SK-N-SH (cell line): ENCODE data around the gene SLC16A8. TPM values are rescaled to one million over a fixed set of nuclear protein-coding genes. Genes with fewer than 3 reads are reported as not detected.

Source experiments
- CTCF ChIA-PET: fragments of 300-600, 350-600 bp; formaldehyde crosslinking; extraction: SDS; loops from one replicate; lab custom pipeline; 2021; lab: Yijun Ruan, JAX
- POLR2A ChIA-PET: fragments of 350-600 bp; sonication (Branson Sonifier 250); formaldehyde crosslinking; extraction: SDS; loops from one replicate; lab custom pipeline; 2020; ENCODE audit warnings: antibody characterized with exemption, inconsistent platforms; lab: Yijun Ruan, JAX
- DNase-seq: peaks from one replicate; pipeline ENCODE4 v3.0.0; 2012
- H2AFZ ChIP-seq: fragments of 200-600 bp; sonication (generic); 2 replicates; pipeline ENCODE4 v1.8.1; 2016; ENCODE audit warnings: antibody characterized with exemption, mild to moderate bottlenecking, low read depth
- H3F3A ChIP-seq: fragments of 200-600 bp; sonication (generic); replicated peaks from 2 replicates; pipeline ENCODE3; 2016; ENCODE audit warnings: antibody characterized with exemption, mild to moderate bottlenecking; ENCODE audit not compliant: insufficient read depth
- H3K27ac ChIP-seq, 2 experiments: fragments of 200-500 bp in 1 of 2; fragments of 200-600 bp in 1 of 2; sonication (Bioruptor generic) in 1 of 2; sonication (generic), shearing (Covaris generic) in 1 of 2; 2 replicates each; pipeline versions ENCODE4 v1.5.1 to v1.6.1; 2014 to 2016; ENCODE audit warnings: low read depth in 2 of 2, inconsistent platforms in 1 of 2, low read length in 1 of 2, mild to moderate bottlenecking in 1 of 2, mixed read lengths in 1 of 2
- H3K27me3 ChIP-seq: fragments of 200-600 bp; sonication (generic), shearing (Covaris generic); 2 replicates; pipeline ENCODE4 v1.6.1; 2016; ENCODE audit warnings: mixed run types; ENCODE audit not compliant: insufficient read depth
- H3K36me3 ChIP-seq, 2 experiments: fragments of 200-500 bp in 1 of 2; fragments of 200-600 bp in 1 of 2; sonication (Bioruptor generic) in 1 of 2; sonication (generic) in 1 of 2; replicated peaks in 1 of 2; 2 replicates each; pipeline versions ENCODE3 to v1.5.1; 2014 to 2016; ENCODE audit warnings: low read length in 1 of 2, mild to moderate bottlenecking in 1 of 2; ENCODE audit not compliant: insufficient read depth in 2 of 2, control insufficient read depth in 1 of 2
- H3K4me1 ChIP-seq, 2 experiments: fragments of 200-500 bp in 1 of 2; fragments of 200-600 bp in 1 of 2; sonication (Bioruptor generic) in 1 of 2; sonication (generic), shearing (Covaris generic) in 1 of 2; 2 replicates each; pipeline versions ENCODE4 v1.5.1 to v1.6.1; 2014 to 2016; ENCODE audit warnings: low read depth in 1 of 2, low read length in 1 of 2, mixed run types in 1 of 2; ENCODE audit not compliant: insufficient read depth in 2 of 2, control insufficient read depth in 1 of 2
- H3K4me2 ChIP-seq: fragments of 200-600 bp; sonication (generic), shearing (Covaris generic); 2 replicates; pipeline ENCODE4 v1.6.1; 2017; ENCODE audit warnings: mixed run types
- H3K4me3 ChIP-seq, 2 experiments: fragments of 200-500 bp in 1 of 2; fragments of 200-600 bp in 1 of 2; sonication (Bioruptor generic) in 1 of 2; sonication (generic), shearing (Covaris generic) in 1 of 2; 2 replicates each; pipeline versions ENCODE4 v1.5.1 to v1.8.1; 2014 to 2016; ENCODE audit warnings: low read depth in 2 of 2, inconsistent platforms in 1 of 2, low read length in 1 of 2, mild to moderate bottlenecking in 1 of 2, mixed read lengths in 1 of 2, moderate library complexity in 1 of 2
- H3K79me2 ChIP-seq: fragments of 200-600 bp; sonication (generic); 2 replicates; pipeline ENCODE4 v1.8.1; 2017; ENCODE audit warnings: mild to moderate bottlenecking; ENCODE audit not compliant: insufficient read depth
- H3K9ac ChIP-seq: fragments of 200-600 bp; sonication (generic); 2 replicates; pipeline ENCODE4 v1.6.1; 2017; ENCODE audit warnings: mixed run types
- H3K9me2 ChIP-seq: fragments of 200-600 bp; sonication (generic); 2 replicates; pipeline ENCODE4 v1.6.1; 2017; ENCODE audit warnings: mixed run types
- H3K9me3 ChIP-seq: fragments of 200-600 bp; sonication (generic); 2 replicates; pipeline ENCODE4 v1.6.1; 2017; ENCODE audit warnings: mixed run types, mild to moderate bottlenecking, moderate library complexity
- H4K20me1 ChIP-seq: fragments of 200-600 bp; sonication (generic); 2 replicates; pipeline ENCODE4 v1.6.1; 2017; ENCODE audit warnings: mild to moderate bottlenecking, mixed run types; ENCODE audit not compliant: insufficient read depth
- ELF1 ChIP-seq: IDR thresholded peaks from 2 replicates; pipeline ENCODE4 v1.4.0; 2012
- FOXJ3 ChIP-seq: sonication (generic); formaldehyde crosslinking; IDR thresholded peaks from 2 replicates; pipeline ENCODE4 v1.5.1; 2020; ENCODE audit warnings: mild to moderate bottlenecking, missing genetic modification reagents
- GABPA ChIP-seq: IDR thresholded peaks from 2 replicates; pipeline ENCODE4 v1.4.0; 2012; ENCODE audit warnings: low read depth, mild to moderate bottlenecking
- GATA2 ChIP-seq: sonication (generic); formaldehyde crosslinking; IDR thresholded peaks from 2 replicates; pipeline ENCODE4 v1.5.0; 2020; ENCODE audit warnings: mild to moderate bottlenecking, missing genetic modification reagents
- JUND ChIP-seq: IDR thresholded peaks from 2 replicates; pipeline ENCODE4 v1.4.0; 2012
- MAX ChIP-seq: IDR thresholded peaks from 2 replicates; pipeline ENCODE4 v1.4.0; 2012; ENCODE audit warnings: low read depth
- MEF2A ChIP-seq: IDR thresholded peaks from 2 replicates; pipeline ENCODE4 v1.4.0; 2012; ENCODE audit warnings: low read depth, borderline replicate concordance
- MXI1 ChIP-seq: IDR thresholded peaks from 2 replicates; pipeline ENCODE4 v1.6.1; 2012; ENCODE audit warnings: mild to moderate bottlenecking, low read depth, low read length, improper control_type of control experiment
- NFIC ChIP-seq: IDR thresholded peaks from 2 replicates; pipeline ENCODE4 v1.4.0; 2012; ENCODE audit warnings: borderline replicate concordance
- NRF1 ChIP-seq: IDR thresholded peaks from 2 replicates; pipeline ENCODE4 v1.6.1; 2012; ENCODE audit warnings: low read depth, mild to moderate bottlenecking, low read length
- PBX3 ChIP-seq: IDR thresholded peaks from 2 replicates; pipeline ENCODE4; 2012
- RAD21 ChIP-seq: IDR thresholded peaks from 2 replicates; pipeline ENCODE4 v1.6.1; 2012; ENCODE audit warnings: mild to moderate bottlenecking, low read length
- REST ChIP-seq: IDR thresholded peaks from 2 replicates; pipeline ENCODE4 v1.6.1; 2012; ENCODE audit warnings: mild to moderate bottlenecking, low read depth, low read length, moderate library complexity
- RFX5 ChIP-seq: IDR thresholded peaks from 2 replicates; pipeline ENCODE4 v1.6.1; 2012; ENCODE audit warnings: mild to moderate bottlenecking, improper control_type of control experiment, low read length
- RXRA ChIP-seq: IDR thresholded peaks from 2 replicates; pipeline ENCODE4 v1.4.0; 2012; ENCODE audit warnings: low read depth, mild to moderate bottlenecking, borderline replicate concordance
- TEAD4 ChIP-seq: IDR thresholded peaks from 2 replicates; pipeline ENCODE4 v1.4.0; 2012; ENCODE audit warnings: mild to moderate bottlenecking, borderline replicate concordance; ENCODE audit not compliant: insufficient read depth
- USF1 ChIP-seq: IDR thresholded peaks from 2 replicates; pipeline ENCODE4 v1.4.0; 2012; ENCODE audit warnings: low read depth, borderline replicate concordance
- WGBS: methylation state at CpG from one replicate; pipeline ENCODE4 v1.1.6; 2017; ENCODE audit warnings: low lambda C conversion rate; 5-methylcytosine and 5-hydroxymethylcytosine counted together
- polyA plus RNA-seq, 3 experiments: library from polyadenylated mRNA; depleted of rRNA; stranded (reverse); fragments of >200 nt; gene quantifications; 2 replicates each; pipeline ENCODE4 v1.2.3, GENCODE V29; 2012

Gene SLC16A8
- polyA plus RNA-seq, 1 of the 3 experiments (the other 2 are of a cell fraction) = not detected

- Histone ChIP-seq H3K36me3 (no peaks in the 10 kb centered on the region), H3K4me3 (no peak overlapping the region), H3K27me3 (no peaks in the 10 kb centered on the region), H3K27ac (no peak overlapping the region), H3K4me1 (peaks cover 0 to 4% of the 10 kb centered on the region in 2 experiments; a peak in 1 of 4 replicates), H3K4me2 (no peak overlapping the region), H3F3A (no peaks in the 10 kb centered on the region), H3K9me2 (no peaks in the 10 kb centered on the region), H3K79me2 (no peaks in the 10 kb centered on the region), H3K9me3 (no peaks in the 10 kb centered on the region), H4K20me1 (no peaks in the 10 kb centered on the region), H3K9ac (no peak overlapping the region), H2AFZ (no peak overlapping the region)
- DNase-seq = no peak
- POLR2A ChIA-PET = no interaction called here
- CTCF ChIA-PET = interaction anchor here (1.1 kb wide), 1 partner anchor 21 kb away, joined by 5 read pairs; no protein-coding TSS in a partner anchor
- TF ChIP-seq MAX (no peak), GATA2 (CRISPR knock-in tag) (no peak), RXRA (no peak), NFIC (no peak)
- WGBS = 90% methylated on average over 5 of the region's 12 CpGs
These were observed 52.5 kb downstream of the SLC16A8 start for GRCh38 chr22:38031491-38031890.

- H3F3A ChIP-seq = no peaks in the 10 kb centered on the region
- H3K9me2 ChIP-seq = no peaks in the 10 kb centered on the region
- H3K79me2 ChIP-seq = no peaks in the 10 kb centered on the region
- H3K4me3 ChIP-seq = no peak overlapping the region
- no peaks in the 10 kb centered on the region for H3K9me3 ChIP-seq
- H4K20me1 ChIP-seq = no peaks in the 10 kb centered on the region
- POLR2A ChIA-PET = no interaction called here
- no peak overlapping the region for H2AFZ ChIP-seq
- no peak overlapping the region for H3K4me2 ChIP-seq
- DNase-seq = no peak
- CTCF ChIA-PET = no interaction called here
- H3K27ac ChIP-seq = no peak overlapping the region
- TF ChIP-seq NRF1 = no peak
- TF ChIP-seq FOXJ3 (CRISPR knock-in tag) = no peak
- TF ChIP-seq JUND = no peak
- TF ChIP-seq MEF2A = no peak
- TF ChIP-seq USF1 = no peak
- no peak for TF ChIP-seq MXI1
- no peak for TF ChIP-seq ELF1
- peaks cover 0 to 4% of the 10 kb centered on the region in 2 experiments; a peak in 1 of 4 replicates for H3K4me1 ChIP-seq
- H3K9ac ChIP-seq = no peak overlapping the region
- 91% methylated on average over 9 of the region's 16 CpGs for WGBS
- H3K36me3 ChIP-seq = no peaks in the 10 kb centered on the region
- no peaks in the 10 kb centered on the region for H3K27me3 ChIP-seq
These were observed 53.5 kb downstream of the SLC16A8 start for GRCh38 chr22:38030311-38031133.

- Histone ChIP-seq H3K4me1 (peaks cover 0 to 4% of the 10 kb centered on the region in 2 experiments; a peak in 1 of 4 replicates), H3K79me2 (no peaks in the 10 kb centered on the region), H2AFZ (no peak overlapping the region), H3K9ac (no peak overlapping the region), H3K27me3 (no peaks in the 10 kb centered on the region), H3K9me3 (no peaks in the 10 kb centered on the region), H3K4me3 (no peak overlapping the region), H3K4me2 (no peak overlapping the region), H3K36me3 (no peaks in the 10 kb centered on the region), H3K27ac (no peak overlapping the region)
- ChIA-PET CTCF (no interaction called here), POLR2A (no interaction called here)
- 75% methylated on average over 3 of the region's 5 CpGs for WGBS
- no peak for DNase-seq
- TF ChIP-seq REST (no peak), MEF2A (no peak), RAD21 (no peak), RFX5 (no peak), PBX3 (no peak), TEAD4 (no peak), MXI1 (no peak), GABPA (no peak)
- TF ChIP-seq, all 33 proteins: peak for 0
- no peaks in the 10 kb centered on the region for H4K20me1 ChIP-seq
- no peaks in the 10 kb centered on the region for H3F3A ChIP-seq
- H3K9me2 ChIP-seq = no peaks in the 10 kb centered on the region
These were observed 54.1 kb downstream of the SLC16A8 start for GRCh38 chr22:38029901-38030300.
